ENCODE data around the gene ATRN. TPM values are rescaled to one million over a fixed set of nuclear protein-coding genes. Genes with fewer than 3 reads are reported as not detected.
"Not testable (repeated sequence)": the region's sequence is repeated elsewhere in the genome, so short reads cannot be mapped to it uniquely, and the experiment has no call there.

The ATRN gene
- total RNA-seq, 1 donor from 2014 or later = 31.5 TPM

DNA sequence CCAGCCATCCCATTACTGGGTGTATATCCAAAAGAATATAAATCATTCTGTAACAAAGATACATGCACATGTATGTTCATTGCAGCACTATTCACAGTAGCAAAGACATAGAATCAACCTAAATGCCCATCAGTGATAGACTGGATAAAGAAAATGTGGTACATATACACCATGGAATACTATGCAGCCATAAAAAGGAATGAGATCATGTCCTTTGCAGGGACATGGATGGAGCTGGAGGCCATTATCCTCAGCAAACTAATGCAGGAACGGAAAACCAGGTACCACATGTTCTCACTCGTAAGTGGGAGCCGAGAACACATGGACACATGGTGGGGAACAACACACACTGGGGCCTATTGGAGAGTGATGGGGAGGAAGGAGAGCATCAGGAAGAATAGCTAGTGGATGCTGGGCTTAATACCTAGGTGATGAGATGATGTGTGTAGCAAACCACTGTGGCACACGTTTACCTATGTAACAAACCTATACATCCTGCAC, 134.6 kb downstream of the ATRN start:
- DNase-seq (ENCODE audit: low spot score); intact Hi-C loops (cut with DNase I); ATAC-seq: not testable (repeated sequence)

DNA sequence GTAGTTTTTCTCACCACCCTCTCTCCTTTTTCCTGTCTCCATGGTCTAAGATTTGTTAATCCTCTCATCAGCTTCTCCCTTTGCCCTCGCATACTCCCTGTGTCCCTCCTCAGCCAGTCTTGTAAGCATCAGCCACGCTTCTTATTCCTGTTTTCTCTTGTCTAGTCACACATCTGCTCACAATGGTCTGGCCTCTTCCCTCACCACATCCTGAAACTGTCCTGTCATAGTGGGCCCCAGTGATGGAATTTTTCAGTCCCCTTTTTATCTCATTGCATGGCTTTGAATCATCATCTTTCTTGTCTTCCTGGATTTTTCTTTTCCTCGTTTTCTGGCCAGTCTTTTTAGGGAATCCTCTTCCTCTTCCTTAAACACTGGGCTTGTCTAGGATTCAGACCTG, 135.2 kb downstream of the ATRN start:
- intact Hi-C loops (cut with DNase I) = no loop called here
- DNase-seq (ENCODE audit: low spot score) = no peak

DNA sequence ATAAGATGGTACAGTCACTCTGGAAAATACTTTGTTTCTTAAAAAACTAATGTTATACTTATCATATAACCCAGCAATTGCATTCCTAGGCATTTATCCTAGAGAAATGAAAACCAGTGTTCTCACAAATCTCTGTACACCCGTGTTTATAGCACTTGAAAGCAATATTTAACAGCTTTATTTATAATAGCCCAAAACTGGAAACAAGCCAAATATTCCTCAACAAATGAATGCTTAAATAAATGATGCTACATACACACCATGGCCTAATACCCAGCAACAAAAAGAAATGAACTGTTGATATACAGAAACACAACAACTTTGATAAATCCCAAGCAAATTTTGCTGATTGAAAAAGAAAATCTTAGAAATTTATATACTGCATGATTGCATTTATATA, 141.1 kb downstream of the ATRN start:
- DNase-seq (ENCODE audit: low spot score) (no peak), ATAC-seq (no peak)
- intact Hi-C loops (cut with DNase I) = no loop called here

More for the DNA sequence above, 135.2 kb downstream of the ATRN start:
- no peak for ATAC-seq

DNA sequence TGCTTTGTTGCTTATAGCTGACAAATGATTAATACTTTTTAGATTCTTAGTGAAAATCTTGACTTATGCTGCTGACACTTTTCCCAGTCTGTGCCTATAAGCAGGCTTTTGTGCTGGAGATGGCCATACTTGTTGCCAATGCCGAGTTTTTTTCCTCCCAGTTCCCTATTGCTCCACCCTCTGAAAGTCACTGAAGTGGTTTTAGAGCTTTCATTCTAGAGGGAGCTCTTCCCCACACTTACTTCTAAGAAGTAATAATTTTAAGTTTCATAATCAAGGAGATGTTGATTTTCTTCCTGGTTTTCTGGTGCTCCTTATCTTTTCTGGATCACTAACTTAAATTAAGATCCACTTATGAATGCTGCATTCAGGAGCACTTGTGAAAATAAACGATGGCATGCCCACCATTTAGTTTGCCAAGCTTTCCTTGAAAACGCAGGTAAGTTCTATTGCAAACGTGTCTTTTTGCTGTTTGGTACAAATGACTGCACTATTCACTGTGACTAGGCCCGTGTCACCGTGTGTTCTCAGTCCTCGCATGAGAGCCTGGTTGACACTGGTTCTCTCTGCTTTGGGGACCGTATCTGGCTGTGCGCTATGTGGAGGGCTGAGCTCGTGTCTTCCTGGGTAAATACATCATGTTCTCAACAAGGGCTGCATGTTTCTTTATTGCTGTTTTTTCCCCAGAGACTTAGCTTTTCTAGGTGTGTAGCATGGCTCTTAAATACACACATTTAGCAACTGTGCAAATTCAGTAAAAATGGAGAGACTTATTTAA, 142.2 kb downstream of the ATRN start:
- ATAC-seq (peak; percentile 55), DNase-seq (ENCODE audit: low spot score) (no peak)
- intact Hi-C loops (cut with DNase I) = no loop called here

DNA sequence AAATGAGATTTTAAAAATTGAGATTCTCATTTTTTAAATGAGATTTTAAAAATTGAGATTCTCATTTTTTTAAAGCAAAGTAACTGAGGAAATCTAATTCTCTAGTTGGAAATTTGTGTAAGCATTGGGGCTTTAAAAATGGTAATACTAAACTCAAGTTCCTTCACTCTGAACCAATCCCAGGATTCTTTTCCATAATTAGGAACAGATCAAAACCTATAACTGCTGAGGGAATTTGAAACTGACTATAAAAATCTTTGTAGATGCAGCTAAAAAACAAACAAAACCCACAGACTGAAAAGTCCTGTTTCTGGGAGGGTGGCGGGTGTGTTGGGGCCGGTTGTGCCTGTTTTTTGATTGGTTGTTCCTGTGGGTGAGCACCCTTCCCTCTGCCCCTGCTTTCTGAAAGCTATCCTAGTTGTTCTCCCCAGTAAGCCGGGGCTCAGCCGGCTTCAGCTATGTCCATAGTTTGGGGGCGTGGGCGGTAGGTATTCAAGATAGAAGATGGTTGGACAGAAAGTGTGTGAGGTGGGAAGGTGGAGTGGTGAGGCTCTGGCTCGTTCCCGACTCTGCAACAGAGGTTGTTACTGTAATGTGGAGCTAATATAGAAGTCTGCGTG, 143.1 kb downstream of the ATRN start:
- DNase-seq (ENCODE audit: low spot score) (no peak), ATAC-seq (no peak)
- intact Hi-C loops (cut with DNase I) = no loop called here

DNA sequence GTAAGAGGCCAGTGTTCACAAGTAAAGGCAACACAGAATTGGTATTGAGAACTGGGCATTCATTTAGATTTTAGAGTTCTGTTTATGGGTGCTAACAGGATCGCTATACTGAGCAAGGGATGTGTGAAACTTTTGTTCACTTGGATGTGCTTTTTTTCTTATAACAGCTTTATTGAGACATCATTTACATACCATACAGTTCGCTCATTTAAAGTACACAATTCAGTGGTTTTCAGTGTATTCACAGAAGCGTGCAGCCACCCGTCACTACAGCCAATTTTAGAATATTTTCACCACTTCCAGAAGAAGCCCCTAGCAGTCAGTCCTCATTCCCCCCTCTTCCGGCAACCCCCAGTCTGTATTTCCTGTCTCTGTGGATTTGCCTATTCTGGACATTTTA, 143.6 kb downstream of the ATRN start:
- DNase-seq (ENCODE audit: low spot score) (no peak), ATAC-seq (no peak)
- intact Hi-C loops (cut with DNase I) = no loop called here

DNA sequence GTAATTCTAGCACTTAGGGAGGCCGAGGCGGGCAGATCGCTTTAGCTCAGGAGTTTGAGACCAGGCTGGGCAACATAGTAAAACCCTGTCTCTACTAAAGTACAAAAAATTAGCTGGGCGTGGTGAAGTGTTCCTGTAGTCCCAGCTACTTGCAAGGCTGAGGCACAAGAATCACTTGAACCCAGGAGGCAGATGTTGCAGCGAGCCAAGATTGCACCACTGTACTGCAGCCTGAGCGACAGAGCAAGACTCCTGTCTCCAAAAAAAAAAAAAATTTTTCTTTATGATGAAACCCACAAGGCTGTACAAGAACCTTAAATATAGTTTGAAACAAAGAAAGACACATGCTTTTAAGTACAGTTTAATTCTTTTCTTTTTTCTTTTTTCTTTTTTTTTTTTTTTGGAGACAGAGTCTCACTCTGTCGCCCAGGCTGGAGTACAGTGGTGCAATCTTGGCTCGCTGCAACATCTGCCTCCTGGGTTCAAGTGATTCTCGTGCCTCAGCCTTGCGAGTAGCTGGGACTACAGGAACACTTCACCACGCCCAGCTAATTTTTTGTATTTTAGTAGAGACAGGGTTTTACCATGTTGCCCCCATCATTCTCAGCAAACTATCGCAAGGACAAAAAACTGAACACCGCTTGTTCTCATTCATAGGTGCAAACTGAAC, 144.5 kb downstream of the ATRN start:
- intact Hi-C loops (cut with DNase I); DNase-seq (ENCODE audit: low spot score); ATAC-seq: not testable (repeated sequence)

DNA sequence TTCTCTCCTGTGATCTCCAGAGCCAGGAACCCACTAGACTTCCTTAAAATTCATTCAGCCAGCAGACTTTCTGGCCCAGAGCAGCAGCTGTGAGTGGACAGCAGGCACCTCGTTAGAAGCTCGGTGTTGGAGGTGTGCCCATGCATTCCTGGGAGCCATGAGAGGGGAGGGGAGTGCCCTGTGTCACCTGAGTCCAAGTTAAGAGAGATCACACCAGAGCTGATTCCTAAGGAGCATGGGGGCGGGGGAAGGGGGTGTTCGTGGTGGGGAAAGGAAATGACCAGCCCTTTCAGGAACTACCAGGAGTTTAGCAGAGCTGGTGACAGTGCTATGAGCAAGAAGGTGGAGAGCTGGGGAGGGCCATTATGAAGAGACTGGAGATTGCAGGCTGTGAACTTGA, 145.4 kb downstream of the ATRN start:
- DNase-seq (ENCODE audit: low spot score) = no peak
- intact Hi-C loops (cut with DNase I) = no loop called here
- ATAC-seq = no peak

DNA sequence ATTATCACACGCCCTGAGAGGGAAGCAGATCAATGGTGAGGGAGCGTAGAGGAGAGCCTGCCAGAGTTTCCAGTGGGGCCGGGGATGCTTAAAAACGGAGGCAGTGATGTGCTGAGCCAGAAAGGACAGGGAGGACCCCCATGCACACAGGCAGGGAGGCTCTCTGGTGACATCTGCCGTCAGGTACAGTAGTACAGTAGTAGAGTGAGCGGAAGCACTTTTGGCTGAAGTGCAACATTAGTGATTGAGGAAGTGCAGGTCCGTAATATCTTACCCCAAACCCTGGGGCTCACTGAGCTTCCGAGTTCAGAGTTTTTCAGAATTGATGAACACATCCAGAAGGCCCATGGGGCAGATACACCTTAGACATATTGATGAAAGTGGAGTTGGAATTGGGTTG, 150.3 kb downstream of the ATRN start:
- intact Hi-C loops (cut with DNase I) = no loop called here
- DNase-seq (ENCODE audit: low spot score) (no peak), ATAC-seq (no peak)

DNA sequence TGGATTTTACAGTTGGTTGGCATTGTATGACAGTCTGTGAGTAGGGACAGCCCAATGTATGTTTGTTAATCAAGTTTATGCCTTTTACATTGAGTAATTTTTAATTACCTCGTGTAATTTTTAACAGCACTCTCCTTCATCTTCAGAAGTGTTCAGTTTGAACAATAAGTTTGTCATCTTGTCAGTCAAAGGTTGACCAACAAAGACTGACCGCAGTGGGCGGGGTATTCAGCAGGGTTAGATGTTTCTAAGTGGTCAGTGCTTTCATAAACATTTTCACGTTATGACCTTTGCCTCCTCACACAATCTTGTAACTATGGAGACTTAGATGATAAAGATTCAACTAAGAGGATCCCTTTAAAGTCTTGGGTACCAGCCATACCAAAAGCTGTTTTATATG, 151.6 kb downstream of the ATRN start:
- ATAC-seq (no peak), DNase-seq (ENCODE audit: low spot score) (no peak)
- intact Hi-C loops (cut with DNase I) = no loop called here

DNA sequence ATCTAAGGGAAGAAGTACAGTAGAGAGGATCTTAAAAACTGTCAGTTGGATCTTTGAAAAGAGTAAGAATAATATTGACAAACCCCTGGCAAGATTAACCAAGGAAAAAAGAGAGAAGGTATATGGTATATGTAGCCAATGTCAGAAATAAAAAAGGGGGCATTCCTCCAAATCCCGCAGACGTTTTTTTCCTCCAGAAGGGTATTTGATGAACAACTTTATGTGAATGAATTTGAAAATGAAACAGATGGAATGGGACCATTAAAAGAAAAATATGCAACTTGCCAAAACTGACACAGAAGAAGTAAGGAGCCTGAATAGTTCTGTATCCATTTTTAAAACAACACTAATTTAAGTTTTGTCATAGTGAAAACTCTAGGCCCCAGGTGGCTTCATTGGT, 156.7 kb downstream of the ATRN start:
- ATAC-seq (no peak), DNase-seq (ENCODE audit: low spot score) (no peak)
- intact Hi-C loops (cut with DNase I) = no loop called here

DNA sequence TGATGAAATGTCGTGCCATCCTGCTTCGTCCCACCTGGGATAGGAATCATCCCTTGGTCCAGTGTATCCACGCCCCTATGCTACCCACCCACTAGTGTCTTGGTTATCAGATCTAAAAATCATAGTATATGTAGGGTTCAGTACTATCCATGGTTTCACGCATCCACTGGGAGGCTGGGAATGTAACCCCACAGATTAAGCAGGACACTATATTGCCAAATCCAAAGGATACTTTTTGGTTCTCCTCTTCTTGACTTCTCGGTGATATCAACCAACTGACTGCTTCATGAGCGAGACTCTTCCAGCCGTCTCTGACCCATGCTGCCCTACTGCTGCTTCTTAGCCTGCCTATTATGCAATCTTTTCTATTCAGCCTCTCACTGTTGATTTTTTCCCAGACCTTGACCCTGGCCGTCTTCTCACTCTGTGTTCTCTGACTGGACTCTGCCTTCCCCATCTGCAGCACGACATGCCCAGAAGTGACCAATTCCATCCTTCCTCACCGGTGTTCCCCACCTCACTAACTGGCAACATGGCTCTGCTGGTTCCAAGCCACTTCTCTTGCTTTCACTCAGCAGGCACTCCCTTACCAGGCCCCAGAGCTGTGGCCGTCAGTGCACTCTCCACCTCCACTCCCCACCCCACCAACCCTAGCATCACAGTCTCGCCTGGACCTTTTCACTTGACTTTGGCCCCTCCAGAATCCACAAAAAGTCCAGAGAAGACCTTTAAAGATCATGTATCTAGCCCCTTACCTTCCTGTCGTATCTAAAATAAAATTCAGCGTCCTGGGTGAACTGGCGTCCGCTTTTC, 157.9 kb downstream of the ATRN start:
- intact Hi-C loops (cut with DNase I) = no loop called here
- ATAC-seq = no peak

DNA sequence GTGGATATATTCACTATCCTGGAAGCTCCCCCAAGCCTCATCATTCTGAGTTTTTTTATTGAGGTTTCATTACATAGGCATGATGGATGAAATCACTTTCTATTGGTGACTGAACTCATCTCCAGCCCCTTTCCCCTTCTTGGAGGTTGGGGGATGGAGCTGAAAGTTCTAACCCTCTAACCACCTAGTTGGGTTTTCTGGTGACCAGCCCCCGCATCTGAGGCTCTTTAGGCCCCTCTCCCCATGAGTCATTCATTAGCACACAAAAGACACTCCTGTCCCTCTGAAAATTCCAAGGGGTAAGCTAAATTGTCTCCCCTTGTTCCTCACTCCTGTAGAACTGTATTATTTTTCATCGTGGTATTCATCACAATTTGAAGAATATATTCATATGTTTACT, 159.1 kb downstream of the ATRN start:
- intact Hi-C loops (cut with DNase I) = no loop called here
- no peak for ATAC-seq

More for the DNA sequence above, 157.9 kb downstream of the ATRN start:
- DNase-seq (ENCODE audit: low spot score) = no peak

DNA sequence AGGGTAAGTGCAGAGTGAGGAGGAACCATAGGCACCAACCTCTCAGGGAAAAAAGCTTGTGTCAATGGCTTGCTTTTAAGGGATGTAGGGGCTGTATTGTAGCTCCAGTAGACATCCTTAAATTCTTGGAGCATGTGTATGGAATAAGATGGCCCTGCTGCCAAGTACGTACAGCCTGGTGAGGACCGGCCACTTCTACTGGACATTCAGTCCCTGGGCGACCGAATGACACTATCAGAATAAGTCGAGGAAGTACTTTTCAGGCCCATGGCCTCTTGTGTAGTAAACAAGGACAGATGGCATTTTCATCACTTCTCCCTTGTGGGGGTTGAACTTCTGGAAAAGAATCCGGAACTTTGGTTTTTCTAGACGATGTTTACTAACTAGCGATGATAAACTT, 159.6 kb downstream of the ATRN start:
- intact Hi-C loops (cut with DNase I) = no loop called here
- ATAC-seq (no peak), DNase-seq (ENCODE audit: low spot score) (no peak)

More for the DNA sequence above, 159.1 kb downstream of the ATRN start:
- no peak for DNase-seq (ENCODE audit: low spot score)

DNA sequence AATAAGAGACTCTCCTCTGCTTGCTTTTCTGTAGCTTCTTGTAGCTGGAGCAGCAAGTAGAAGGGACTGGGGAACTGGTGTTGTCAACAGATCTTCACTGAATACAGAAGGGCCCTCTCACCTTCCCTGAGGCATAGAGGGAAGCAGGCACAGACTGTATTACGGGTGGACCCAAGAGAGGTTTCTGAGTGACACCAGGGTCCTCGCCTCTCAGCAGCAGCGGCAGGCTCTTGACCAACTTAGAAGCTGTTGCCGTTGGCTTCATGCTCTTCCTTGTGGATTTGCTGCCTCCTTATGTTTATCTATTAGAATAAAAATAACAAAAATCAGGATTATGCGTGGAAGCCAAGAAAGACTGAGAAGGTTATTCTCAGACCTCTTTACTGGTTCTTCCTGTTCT, 160.7 kb downstream of the ATRN start:
- peak; percentile 34 for ATAC-seq
- intact Hi-C loops (cut with DNase I) = no loop called here
- no peak for DNase-seq (ENCODE audit: low spot score)

DNA sequence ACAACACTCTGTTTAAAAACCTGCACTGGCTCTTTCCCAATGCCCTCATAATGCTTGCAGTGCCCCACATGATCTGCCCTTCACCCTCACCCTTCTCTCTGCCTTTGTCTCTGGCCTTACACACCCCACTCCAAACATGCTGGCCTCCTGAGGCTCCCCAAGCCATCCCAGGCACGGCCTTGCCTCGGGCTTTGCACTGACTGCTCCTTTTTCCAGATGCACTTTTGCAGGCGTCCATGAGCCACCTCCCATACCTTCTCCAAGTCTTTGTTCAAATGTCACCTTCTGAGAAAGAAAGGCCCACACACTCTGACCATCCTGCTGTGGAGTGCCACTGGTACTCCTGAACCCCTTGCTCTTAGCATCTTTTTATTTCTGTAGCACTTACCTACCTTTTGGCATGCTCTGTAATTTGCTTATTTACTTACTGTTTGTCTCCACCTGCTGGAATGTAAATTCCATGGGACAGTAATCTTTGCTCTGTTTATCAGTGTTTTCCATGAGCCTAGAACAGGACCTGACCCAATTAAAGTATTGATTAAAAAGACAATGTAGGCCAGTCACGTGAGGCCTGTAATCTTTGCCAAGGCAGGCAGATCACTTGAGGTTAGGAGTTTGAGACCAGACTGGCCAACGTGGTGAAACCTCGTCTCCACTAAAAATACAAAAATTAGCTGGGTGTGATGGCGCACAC, 161.6 kb downstream of the ATRN start:
- ATAC-seq = no peak
- no peak for DNase-seq (ENCODE audit: low spot score)
- intact Hi-C loops (cut with DNase I) = no loop called here

DNA sequence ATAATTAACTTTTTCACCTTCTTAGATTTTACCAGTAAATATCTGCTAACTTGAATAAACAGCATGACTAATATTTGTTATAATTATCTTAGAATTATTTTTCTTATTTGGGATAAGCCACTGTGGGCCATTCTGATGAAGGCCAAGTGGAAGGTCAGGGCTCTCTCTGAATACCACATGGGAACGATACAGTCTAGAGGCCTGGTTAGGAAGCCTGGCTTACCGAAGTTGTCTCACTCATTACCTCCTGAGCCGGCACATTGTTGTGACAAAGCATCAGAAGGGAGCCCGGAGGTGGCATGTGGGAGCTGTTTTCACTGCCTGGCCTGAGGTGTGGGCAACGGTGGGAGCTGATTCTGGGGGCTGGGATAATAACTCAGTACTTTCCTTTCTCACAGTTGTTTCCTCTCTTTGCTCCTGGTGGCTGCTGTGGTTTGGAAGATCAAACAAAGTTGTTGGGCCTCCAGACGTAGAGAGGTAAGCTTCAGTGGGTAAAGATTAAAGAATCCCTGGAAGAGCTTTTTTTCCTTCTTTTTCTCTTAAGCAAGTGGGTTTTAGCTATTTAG, 163.2 kb downstream of the ATRN start:
- DNase-seq (ENCODE audit: low spot score) (no peak), ATAC-seq (no peak)
- intact Hi-C loops (cut with DNase I) = no loop called here

DNA sequence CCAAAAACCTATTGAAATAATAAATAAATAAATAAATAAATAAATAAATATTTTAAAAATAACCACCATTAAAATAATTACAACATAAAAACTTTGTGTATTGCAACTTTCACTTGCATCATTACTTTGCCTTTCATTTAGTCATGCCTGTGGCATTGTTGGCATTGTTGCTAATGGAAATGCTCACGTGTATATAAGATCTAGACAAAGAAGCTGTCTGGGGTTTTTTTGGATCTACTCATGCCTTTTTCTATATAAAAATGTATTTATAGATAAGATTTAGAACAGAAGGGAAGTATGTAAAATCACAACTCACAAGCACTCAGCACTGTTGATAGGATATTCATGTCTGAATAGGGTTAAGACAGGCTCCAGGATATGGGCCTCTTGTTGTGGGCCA, 164.5 kb downstream of the ATRN start:
- no peak for DNase-seq (ENCODE audit: low spot score)
- intact Hi-C loops (cut with DNase I) = no loop called here
- ATAC-seq = no peak
